ENCODE data around the gene ZNF106. TPM values are rescaled to one million over a fixed set of nuclear protein-coding genes. Genes with fewer than 3 reads are reported as not detected.

The ZNF106 gene
- total RNA-seq, 1 experiment from 2014 or later, result 64.3 TPM

DNA sequence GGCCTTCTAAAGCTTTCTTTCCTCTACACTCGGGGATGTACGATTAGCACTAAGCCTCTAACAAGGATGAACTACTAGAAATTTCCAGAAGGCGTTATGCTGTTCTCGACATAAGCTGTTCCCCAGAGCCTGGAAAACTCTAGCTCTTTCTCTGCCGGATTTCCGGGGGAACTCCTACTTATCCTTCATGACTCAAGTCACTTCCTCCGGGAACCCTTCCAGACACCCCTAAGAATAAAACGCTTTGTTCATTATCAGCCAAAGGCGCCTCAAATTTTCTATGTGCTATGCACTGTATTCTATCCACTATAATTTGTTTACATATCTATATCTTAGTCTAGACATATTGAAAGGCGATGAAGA lies 4.0 kb upstream of the ZNF106 start:
- TF ChIP-seq TCF7L2 (IDR thresholded peaks at IDR 0.05; ENCODE audit: low read depth, low read length) (no peak), SIN3A (IDR thresholded peaks at IDR 0.05; ENCODE audit: borderline replicate concordance, insufficient read depth, low read depth, low read length) (no peak), POLR2AphosphoS5 (IDR thresholded peaks at IDR 0.05; ENCODE audit: low read depth, low read length) (no peak)
- TF ChIP-seq, protein P1, sequence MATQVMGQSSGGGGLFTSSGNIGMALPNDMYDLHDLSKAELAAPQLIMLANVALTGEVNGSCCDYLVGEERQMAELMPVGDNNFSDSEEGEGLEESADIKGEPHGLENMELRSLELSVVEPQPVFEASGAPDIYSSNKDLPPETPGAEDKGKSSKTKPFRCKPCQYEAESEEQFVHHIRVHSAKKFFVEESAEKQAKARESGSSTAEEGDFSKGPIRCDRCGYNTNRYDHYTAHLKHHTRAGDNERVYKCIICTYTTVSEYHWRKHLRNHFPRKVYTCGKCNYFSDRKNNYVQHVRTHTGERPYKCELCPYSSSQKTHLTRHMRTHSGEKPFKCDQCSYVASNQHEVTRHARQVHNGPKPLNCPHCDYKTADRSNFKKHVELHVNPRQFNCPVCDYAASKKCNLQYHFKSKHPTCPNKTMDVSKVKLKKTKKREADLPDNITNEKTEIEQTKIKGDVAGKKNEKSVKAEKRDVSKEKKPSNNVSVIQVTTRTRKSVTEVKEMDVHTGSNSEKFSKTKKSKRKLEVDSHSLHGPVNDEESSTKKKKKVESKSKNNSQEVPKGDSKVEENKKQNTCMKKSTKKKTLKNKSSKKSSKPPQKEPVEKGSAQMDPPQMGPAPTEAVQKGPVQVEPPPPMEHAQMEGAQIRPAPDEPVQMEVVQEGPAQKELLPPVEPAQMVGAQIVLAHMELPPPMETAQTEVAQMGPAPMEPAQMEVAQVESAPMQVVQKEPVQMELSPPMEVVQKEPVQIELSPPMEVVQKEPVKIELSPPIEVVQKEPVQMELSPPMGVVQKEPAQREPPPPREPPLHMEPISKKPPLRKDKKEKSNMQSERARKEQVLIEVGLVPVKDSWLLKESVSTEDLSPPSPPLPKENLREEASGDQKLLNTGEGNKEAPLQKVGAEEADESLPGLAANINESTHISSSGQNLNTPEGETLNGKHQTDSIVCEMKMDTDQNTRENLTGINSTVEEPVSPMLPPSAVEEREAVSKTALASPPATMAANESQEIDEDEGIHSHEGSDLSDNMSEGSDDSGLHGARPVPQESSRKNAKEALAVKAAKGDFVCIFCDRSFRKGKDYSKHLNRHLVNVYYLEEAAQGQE (IDR thresholded peaks at IDR 0.05; ENCODE audit: insufficient read depth in 1 of 2, low read depth in 2 of 2, low read length in 1 of 2), result no peak
- TF ChIP-seq, protein P2, sequence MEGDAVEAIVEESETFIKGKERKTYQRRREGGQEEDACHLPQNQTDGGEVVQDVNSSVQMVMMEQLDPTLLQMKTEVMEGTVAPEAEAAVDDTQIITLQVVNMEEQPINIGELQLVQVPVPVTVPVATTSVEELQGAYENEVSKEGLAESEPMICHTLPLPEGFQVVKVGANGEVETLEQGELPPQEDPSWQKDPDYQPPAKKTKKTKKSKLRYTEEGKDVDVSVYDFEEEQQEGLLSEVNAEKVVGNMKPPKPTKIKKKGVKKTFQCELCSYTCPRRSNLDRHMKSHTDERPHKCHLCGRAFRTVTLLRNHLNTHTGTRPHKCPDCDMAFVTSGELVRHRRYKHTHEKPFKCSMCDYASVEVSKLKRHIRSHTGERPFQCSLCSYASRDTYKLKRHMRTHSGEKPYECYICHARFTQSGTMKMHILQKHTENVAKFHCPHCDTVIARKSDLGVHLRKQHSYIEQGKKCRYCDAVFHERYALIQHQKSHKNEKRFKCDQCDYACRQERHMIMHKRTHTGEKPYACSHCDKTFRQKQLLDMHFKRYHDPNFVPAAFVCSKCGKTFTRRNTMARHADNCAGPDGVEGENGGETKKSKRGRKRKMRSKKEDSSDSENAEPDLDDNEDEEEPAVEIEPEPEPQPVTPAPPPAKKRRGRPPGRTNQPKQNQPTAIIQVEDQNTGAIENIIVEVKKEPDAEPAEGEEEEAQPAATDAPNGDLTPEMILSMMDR (IDR thresholded peaks at IDR 0.05), result no peak
- peaks cover 2% of the 10 kb centered on the region; the same call in 1 of the 2 replicates for H3K36me3 ChIP-seq (ENCODE audit: control insufficient read depth, insufficient read depth, low read length)
- POLR2A ChIA-PET, result interaction anchor here (0.5 to 0.6 kb wide), 2 partner anchors 58 to 60 kb away, joined by 6 to 11 read pairs; no protein-coding TSS in a partner anchor
- peak overlapping the region; percentile 97 to 99 for H3K4me3 ChIP-seq (ENCODE audit: low read depth in 2 of 2, low read length in 2 of 2)
- peaks cover 33% of the 10 kb centered on the region for H3K4me1 ChIP-seq (ENCODE audit: control insufficient read depth, insufficient read depth, low read length)
- intact Hi-C loops (cut with micrococcal nuclease; ENCODE audit: unreplicated experiment), result no loop called here
- peak; percentile 39 for ATAC-seq
- DNase-seq (ENCODE audit: low read depth, low spot score), result no peak
- no peaks in the 10 kb centered on the region for H3K27me3 ChIP-seq (ENCODE audit: control insufficient read depth, insufficient read depth, low read length)
- peak overlapping the region; percentile 93 for H3K27ac ChIP-seq (ENCODE audit: low read length)
- no peaks in the 10 kb centered on the region for H3K9me3 ChIP-seq (ENCODE audit: control insufficient read depth, insufficient read depth, low read depth, low read length)
- no TSS peak for BruUV-seq (replicated peaks)
- CTCF ChIA-PET, result no interaction called here
- in situ Hi-C loops (cut with HindIII; ENCODE audit: low pct_unique_long_range_greater_than_20kb, low sequenced_read_pairs), result no loop called here

DNA sequence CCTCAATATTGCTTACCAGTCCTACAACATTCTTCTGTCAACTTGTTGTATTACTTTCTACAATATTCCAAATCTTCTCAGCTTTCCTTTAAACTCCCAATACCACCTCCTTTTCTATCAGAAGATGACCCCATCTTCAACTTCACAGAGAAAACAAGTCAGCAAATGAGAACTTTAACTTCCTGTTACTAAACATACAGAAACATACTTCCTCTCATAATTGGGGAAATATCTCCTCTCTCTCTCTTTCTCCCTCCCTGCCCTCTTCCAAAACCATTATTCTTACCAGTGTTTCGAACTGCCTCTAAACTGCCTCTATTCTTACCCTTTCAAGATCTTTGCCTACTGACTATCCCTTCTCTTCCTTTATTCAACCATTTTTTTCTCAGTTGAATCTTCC lies 2.7 kb upstream of the ZNF106 start:
- Histone ChIP-seq H3K27ac (ENCODE audit: low read length) (peak overlapping the region; percentile 52; the same call in 1 of the 2 replicates), H3K36me3 (ENCODE audit: control insufficient read depth, insufficient read depth, low read length) (peaks cover 2% of the 10 kb centered on the region; the same call in 1 of the 2 replicates), H3K4me3 (ENCODE audit: low read depth in 2 of 2, low read length in 2 of 2) (no peak overlapping the region), H3K9me3 (ENCODE audit: control insufficient read depth, insufficient read depth, low read depth, low read length) (no peaks in the 10 kb centered on the region), H3K4me1 (ENCODE audit: control insufficient read depth, insufficient read depth, low read length) (peaks cover 20% of the 10 kb centered on the region), H3K27me3 (ENCODE audit: control insufficient read depth, insufficient read depth, low read length) (no peaks in the 10 kb centered on the region)
- in situ Hi-C loops (cut with HindIII; ENCODE audit: low pct_unique_long_range_greater_than_20kb, low sequenced_read_pairs) (no loop called here), intact Hi-C loops (cut with micrococcal nuclease; ENCODE audit: unreplicated experiment) (no loop called here)
- BruUV-seq (replicated peaks), result no TSS peak
- ChIA-PET POLR2A (interaction anchor here (0.7 kb wide), 1 partner anchor 101 kb away, joined by 12 read pairs; no protein-coding TSS in a partner anchor), CTCF (no interaction called here)
- TF ChIP-seq SIN3A (IDR thresholded peaks at IDR 0.05; ENCODE audit: borderline replicate concordance, insufficient read depth, low read depth, low read length) (no peak), TCF7L2 (IDR thresholded peaks at IDR 0.05; ENCODE audit: low read depth, low read length) (no peak), POLR2AphosphoS5 (IDR thresholded peaks at IDR 0.05; ENCODE audit: low read depth, low read length) (no peak)
- TF ChIP-seq, protein P1 (IDR thresholded peaks at IDR 0.05; ENCODE audit: insufficient read depth in 1 of 2, low read depth in 2 of 2, low read length in 1 of 2), result no peak
- TF ChIP-seq, protein P2 (IDR thresholded peaks at IDR 0.05), result no peak
- DNase-seq (ENCODE audit: low read depth, low spot score), result no peak
- no peak for ATAC-seq
